ENCODE results near the gene NR6A1.

Gene NR6A1

GRCh38 chr9:124488641-124489210 is 282.4 kb downstream of the NR6A1 start:
- no peak for DNase-seq (ENCODE audit: low spot score)

- no peak for DNase-seq (ENCODE audit: low spot score)
Measured at GRCh38 chr9:124487260-124488182, 283.6 kb downstream of the NR6A1 start.

- no peak for DNase-seq (ENCODE audit: low spot score)
Measured at GRCh38 chr9:124486778-124487259, 284.3 kb downstream of the NR6A1 start.

- no peak for DNase-seq (ENCODE audit: low spot score)
Measured at GRCh38 chr9:124485936-124486335, 285.2 kb downstream of the NR6A1 start.

GRCh38 chr9:124485201-124485600 is 285.9 kb downstream of the NR6A1 start:
- DNase-seq (ENCODE audit: low spot score) = no peak

GRCh38 chr9:124483481-124483880 is 287.6 kb downstream of the NR6A1 start:
- DNase-seq (ENCODE audit: low spot score) = no peak

GRCh38 chr9:124482431-124483031 is 288.6 kb downstream of the NR6A1 start:
- no peak for DNase-seq (ENCODE audit: low spot score)

GRCh38 chr9:124481115-124481514 is 290.0 kb downstream of the NR6A1 start:
- no peak for DNase-seq (ENCODE audit: low spot score)

GRCh38 chr9:124480621-124480981 is 290.5 kb downstream of the NR6A1 start:
- peak; percentile 80 for DNase-seq (ENCODE audit: low spot score)

- no peak for DNase-seq (ENCODE audit: low spot score)
Measured at GRCh38 chr9:124479947-124480620, 291.0 kb downstream of the NR6A1 start.

GRCh38 chr9:124479371-124479770 is 291.7 kb downstream of the NR6A1 start:
- DNase-seq (ENCODE audit: low spot score) = no peak

- no peak for DNase-seq (ENCODE audit: low spot score)
Measured at GRCh38 chr9:124478354-124478753, 292.8 kb downstream of the NR6A1 start.

- peak; percentile 67 for DNase-seq (ENCODE audit: low spot score)
Measured at GRCh38 chr9:124477648-124478285, 293.3 kb downstream of the NR6A1 start.

- no peak for DNase-seq (ENCODE audit: low spot score)
Measured at GRCh38 chr9:124477211-124477647, 293.9 kb downstream of the NR6A1 start.

GRCh38 chr9:124475868-124476690 is 295.0 kb downstream of the NR6A1 start:
- no peak for DNase-seq (ENCODE audit: low spot score)

GRCh38 chr9:124475158-124475867 is 295.8 kb downstream of the NR6A1 start:
- DNase-seq (ENCODE audit: low spot score) = no peak

GRCh38 chr9:124474151-124474550 is 297.0 kb downstream of the NR6A1 start:
- no peak for DNase-seq (ENCODE audit: low spot score)

- DNase-seq (ENCODE audit: low spot score) = no peak
Measured at GRCh38 chr9:124473310-124473709, 297.8 kb downstream of the NR6A1 start.

- DNase-seq (ENCODE audit: low spot score) = no peak
Measured at GRCh38 chr9:124472770-124473169, 298.3 kb downstream of the NR6A1 start.

GRCh38 chr9:124471761-124472160 is 299.4 kb downstream of the NR6A1 start:
- DNase-seq (ENCODE audit: low spot score) = no peak
